ENCODE measurements around the gene CMTM1.

Gene CMTM1

DNA sequence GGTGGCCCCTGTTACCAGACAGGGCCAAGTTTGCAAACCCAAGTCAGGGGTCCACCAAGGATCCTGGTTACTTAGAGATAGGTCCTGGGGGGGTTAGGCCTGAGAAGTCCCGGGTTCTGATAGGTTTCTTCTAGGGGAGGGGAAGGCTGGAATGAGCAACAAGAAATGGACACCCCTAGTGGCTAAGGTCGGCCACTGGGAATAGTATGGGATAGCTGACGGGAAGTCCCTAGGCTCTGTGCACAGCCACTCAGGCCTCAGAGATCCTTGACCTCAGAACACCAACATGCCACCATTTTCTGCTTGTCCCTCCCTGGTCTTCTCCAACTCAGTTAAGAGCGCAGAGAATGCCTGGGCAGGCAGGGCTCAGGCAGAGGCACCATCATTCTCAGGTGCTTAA, 29.7 kb upstream of the CMTM1 start:
- Histone ChIP-seq H3K36me3 (replicated peaks) (peaks cover 11% of the 10 kb centered on the region), H3K27me3 (replicated peaks) (no peaks in the 10 kb centered on the region), H3K27ac (no peak overlapping the region), H3K4me3 (ENCODE audit: low read depth, low read length) (no peak overlapping the region)
- DNase-seq = no peak
- TF ChIP-seq, protein P1, sequence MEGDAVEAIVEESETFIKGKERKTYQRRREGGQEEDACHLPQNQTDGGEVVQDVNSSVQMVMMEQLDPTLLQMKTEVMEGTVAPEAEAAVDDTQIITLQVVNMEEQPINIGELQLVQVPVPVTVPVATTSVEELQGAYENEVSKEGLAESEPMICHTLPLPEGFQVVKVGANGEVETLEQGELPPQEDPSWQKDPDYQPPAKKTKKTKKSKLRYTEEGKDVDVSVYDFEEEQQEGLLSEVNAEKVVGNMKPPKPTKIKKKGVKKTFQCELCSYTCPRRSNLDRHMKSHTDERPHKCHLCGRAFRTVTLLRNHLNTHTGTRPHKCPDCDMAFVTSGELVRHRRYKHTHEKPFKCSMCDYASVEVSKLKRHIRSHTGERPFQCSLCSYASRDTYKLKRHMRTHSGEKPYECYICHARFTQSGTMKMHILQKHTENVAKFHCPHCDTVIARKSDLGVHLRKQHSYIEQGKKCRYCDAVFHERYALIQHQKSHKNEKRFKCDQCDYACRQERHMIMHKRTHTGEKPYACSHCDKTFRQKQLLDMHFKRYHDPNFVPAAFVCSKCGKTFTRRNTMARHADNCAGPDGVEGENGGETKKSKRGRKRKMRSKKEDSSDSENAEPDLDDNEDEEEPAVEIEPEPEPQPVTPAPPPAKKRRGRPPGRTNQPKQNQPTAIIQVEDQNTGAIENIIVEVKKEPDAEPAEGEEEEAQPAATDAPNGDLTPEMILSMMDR (IDR thresholded peaks at IDR 0.05; ENCODE audit: low read depth, low read length, missing control alignments) = no peak
- in situ Hi-C loops (cut with HindIII; ENCODE audit: low pct_ligation_motif_present, low sequenced_read_pairs) = no loop called here

DNA sequence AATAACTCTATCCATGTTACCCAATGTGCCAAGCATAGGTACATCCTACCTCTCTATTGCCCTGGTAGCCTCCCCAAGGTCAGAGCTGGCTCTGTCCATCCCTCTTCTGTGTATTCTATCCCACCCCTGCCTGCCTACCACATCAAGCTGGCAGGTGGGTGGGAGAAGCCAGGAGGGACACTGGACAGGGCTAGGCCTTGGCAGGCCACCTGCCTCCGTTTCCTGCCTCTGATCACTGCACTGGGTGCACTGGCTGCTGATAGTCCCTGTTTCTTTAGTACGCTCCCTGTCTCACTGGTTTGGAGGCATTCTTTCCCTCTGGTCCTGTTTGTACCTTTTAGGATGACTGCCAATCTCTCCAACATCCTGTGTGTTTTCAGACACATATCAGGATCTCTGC, 29.0 kb upstream of the CMTM1 start:
- Histone ChIP-seq H3K36me3 (replicated peaks) (peaks cover 11% of the 10 kb centered on the region), H3K27me3 (replicated peaks) (no peaks in the 10 kb centered on the region), H3K27ac (no peak overlapping the region), H3K4me3 (ENCODE audit: low read depth, low read length) (no peak overlapping the region)
- TF ChIP-seq, protein P1 (IDR thresholded peaks at IDR 0.05; ENCODE audit: low read depth, low read length, missing control alignments) = no peak
- DNase-seq = no peak
- in situ Hi-C loops (cut with HindIII; ENCODE audit: low pct_ligation_motif_present, low sequenced_read_pairs) = no loop called here

DNA sequence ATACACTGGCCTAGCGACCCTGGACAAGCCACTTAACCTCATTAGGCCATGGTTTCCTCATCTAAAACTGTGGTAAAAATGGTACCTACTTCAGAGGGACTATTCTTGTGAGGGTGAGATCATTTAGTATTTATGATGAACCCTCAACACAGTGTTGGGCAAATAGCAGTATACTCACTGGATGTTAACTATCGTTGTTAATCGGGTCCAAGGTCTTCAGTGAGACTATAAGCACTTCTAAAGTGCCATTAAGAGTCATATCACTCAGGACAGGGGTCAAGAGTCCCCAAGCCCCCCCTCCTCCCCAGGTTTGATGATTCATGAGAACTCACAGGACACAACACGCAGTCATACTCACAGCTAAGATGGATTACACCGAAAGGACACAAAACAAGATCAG, 27.3 kb upstream of the CMTM1 start:
- H3K36me3 ChIP-seq (replicated peaks) = peaks cover 11% of the 10 kb centered on the region
- in situ Hi-C loops (cut with HindIII; ENCODE audit: low pct_ligation_motif_present, low sequenced_read_pairs) = no loop called here

DNA sequence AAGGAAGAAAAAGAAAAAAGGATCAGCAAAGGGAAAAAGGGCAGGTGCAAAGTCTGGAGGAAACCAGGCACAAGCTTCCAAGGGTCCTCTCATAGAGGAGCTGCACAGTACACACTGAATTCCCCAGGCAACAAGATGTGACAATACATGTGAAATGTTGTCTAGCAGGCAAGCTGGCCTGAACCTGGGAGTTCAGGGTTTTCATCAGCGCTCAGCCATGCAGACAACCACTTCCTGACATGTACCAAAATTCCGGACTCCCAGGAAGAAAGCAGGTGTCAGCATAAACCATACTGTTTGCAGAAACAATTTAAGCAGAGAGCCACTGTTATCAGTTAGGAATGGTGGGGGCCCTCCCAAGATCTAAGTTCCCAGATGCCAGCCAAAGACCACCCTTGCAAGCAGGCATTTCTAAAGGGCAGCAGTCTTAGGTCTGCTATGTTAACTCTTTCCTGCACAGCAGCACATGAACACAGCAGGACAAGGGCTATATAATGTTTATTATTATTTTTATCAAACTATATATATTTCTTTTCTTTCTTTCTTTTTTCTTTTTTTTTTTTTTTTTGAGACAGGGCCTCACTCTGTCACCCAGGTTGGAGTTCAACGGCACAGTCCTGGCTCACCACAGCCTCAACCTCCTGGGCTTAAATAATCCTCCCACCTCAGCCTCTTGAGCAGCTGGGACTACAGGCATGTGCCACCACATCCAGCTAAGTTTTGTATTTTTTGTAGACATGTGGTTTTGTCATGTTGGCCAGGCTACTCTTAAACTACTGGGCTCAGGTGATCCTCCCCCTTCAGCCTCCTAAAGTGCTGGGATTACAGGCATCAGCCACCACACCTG, 26.4 kb upstream of the CMTM1 start:
- no peaks in the 10 kb centered on the region for H3K27me3 ChIP-seq (replicated peaks)
- in situ Hi-C loops (cut with HindIII; ENCODE audit: low pct_ligation_motif_present, low sequenced_read_pairs) = no loop called here
- DNase-seq = peak; percentile 50
- TF ChIP-seq, protein P1 (IDR thresholded peaks at IDR 0.05; ENCODE audit: low read depth, low read length, missing control alignments) = no peak
- no peak overlapping the region for H3K4me3 ChIP-seq (ENCODE audit: low read depth, low read length)
- peaks cover 11% of the 10 kb centered on the region for H3K36me3 ChIP-seq (replicated peaks)
- no peak overlapping the region for H3K27ac ChIP-seq

More for the DNA sequence above, 27.3 kb upstream of the CMTM1 start:
- no peak for DNase-seq
- Histone ChIP-seq H3K27ac (no peak overlapping the region), H3K4me3 (ENCODE audit: low read depth, low read length) (no peak overlapping the region), H3K27me3 (replicated peaks) (no peaks in the 10 kb centered on the region)
- TF ChIP-seq, protein P1 (IDR thresholded peaks at IDR 0.05; ENCODE audit: low read depth, low read length, missing control alignments) = no peak

DNA sequence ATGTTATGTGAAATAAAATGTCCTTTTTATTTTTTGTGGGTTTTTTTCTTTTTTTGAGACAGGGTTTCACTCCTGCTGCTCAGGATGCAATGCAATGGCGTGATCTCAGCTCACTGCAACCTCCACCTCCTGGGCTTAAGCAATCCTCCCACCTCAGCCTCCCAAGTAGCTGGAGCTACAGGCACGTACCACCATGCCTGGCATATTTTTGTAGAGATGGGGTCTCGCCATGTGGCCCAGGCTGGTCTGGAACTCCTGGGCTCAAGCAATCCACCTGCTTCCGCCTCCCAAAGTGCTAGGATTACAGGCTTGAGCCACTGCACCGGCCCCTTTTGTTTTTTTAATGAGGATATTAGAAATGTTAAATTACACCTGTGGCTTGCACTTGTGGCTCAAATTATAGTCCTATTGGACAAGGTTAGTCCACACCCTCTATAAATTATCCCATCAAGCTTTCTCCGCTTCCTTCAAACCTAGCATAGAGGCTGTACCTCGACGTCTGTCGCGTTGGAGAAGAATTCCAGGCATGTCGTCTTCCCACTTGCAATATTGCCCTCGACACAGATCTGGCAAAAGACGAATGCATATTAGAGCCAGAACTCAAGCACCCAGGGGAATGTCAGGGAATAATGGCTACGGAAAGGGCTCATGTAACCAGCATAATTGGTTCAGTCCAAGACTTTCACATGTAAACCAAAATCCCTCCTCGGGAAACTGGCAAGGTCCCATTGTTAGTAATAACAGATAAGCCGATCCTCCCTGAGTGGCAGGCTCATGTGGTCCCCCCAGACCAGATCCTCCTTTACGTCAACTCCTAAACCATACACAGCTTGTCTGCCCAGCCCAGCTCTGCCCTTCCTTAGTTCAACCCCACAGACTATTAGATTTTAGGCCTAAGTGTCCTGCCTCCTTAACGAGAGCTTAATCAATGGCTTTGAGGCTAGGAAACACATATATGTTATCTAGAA, 24.6 kb upstream of the CMTM1 start:
- DNase-seq = no peak
- no peaks in the 10 kb centered on the region for H3K27me3 ChIP-seq (replicated peaks)
- peaks cover 6% of the 10 kb centered on the region for H3K36me3 ChIP-seq (replicated peaks)
- in situ Hi-C loops (cut with HindIII; ENCODE audit: low pct_ligation_motif_present, low sequenced_read_pairs) = no loop called here
- H3K4me3 ChIP-seq (ENCODE audit: low read depth, low read length) = no peak overlapping the region
- TF ChIP-seq, protein P1 (IDR thresholded peaks at IDR 0.05; ENCODE audit: low read depth, low read length, missing control alignments) = no peak
- no peak overlapping the region for H3K27ac ChIP-seq

All from brain microvascular endothelial cell (primary cell).